Ishikawa (cell line): ENCODE results near the gene MAD1L1.

Source experiments
- CEBPB ChIP-seq: IDR thresholded peaks from 2 replicates; pipeline ENCODE4 v1.6.1; 2012
- CREB1 ChIP-seq: IDR thresholded peaks from 2 replicates; pipeline ENCODE4 v1.6.1; 2012; ENCODE audit warnings: low read depth
- EGR1 ChIP-seq: IDR thresholded peaks from 2 replicates; pipeline ENCODE4 v1.6.1; 2012
- EP300 ChIP-seq: IDR thresholded peaks from 2 replicates; pipeline ENCODE4 v1.6.1; 2012; ENCODE audit warnings: borderline replicate concordance
- FOXM1 ChIP-seq: IDR thresholded peaks from 2 replicates; pipeline ENCODE4 v1.6.1; 2012; ENCODE audit warnings: low read depth, borderline replicate concordance
- NFIC ChIP-seq: IDR thresholded peaks from 2 replicates; pipeline ENCODE4 v1.6.1; 2012
- RAD21 ChIP-seq: IDR thresholded peaks from 2 replicates; pipeline ENCODE4 v1.6.1; 2012; ENCODE audit warnings: low read depth
- TAF1 ChIP-seq: IDR thresholded peaks from 2 replicates; pipeline ENCODE4 v1.6.1; 2012; ENCODE audit warnings: low read depth, mild to moderate bottlenecking
- TCF12 ChIP-seq: IDR thresholded peaks from 2 replicates; pipeline ENCODE4 v1.6.1; 2012; ENCODE audit warnings: low read depth
- TEAD4 ChIP-seq: IDR thresholded peaks from 2 replicates; pipeline ENCODE4 v1.6.1; 2012
- YY1 ChIP-seq: IDR thresholded peaks from 2 replicates; pipeline ENCODE4 v1.6.1; 2012; ENCODE audit warnings: low read depth
- ZBTB7A ChIP-seq: IDR thresholded peaks from 2 replicates; pipeline ENCODE4 v1.6.1; 2012; ENCODE audit warnings: low read depth
- TF ChIP-seq, protein P1 (sequence below): IDR thresholded peaks from 2 replicates; pipeline ENCODE4 v1.6.1; 2012
- TF ChIP-seq, protein P2 (sequence below): IDR thresholded peaks from 2 replicates; pipeline ENCODE4 v1.6.1; 2012; ENCODE audit warnings: low read depth, mild to moderate bottlenecking
- TF ChIP-seq, protein P3 (sequence below): IDR thresholded peaks from 2 replicates; pipeline ENCODE4 v1.6.1; 2012

Gene MAD1L1

DNA sequence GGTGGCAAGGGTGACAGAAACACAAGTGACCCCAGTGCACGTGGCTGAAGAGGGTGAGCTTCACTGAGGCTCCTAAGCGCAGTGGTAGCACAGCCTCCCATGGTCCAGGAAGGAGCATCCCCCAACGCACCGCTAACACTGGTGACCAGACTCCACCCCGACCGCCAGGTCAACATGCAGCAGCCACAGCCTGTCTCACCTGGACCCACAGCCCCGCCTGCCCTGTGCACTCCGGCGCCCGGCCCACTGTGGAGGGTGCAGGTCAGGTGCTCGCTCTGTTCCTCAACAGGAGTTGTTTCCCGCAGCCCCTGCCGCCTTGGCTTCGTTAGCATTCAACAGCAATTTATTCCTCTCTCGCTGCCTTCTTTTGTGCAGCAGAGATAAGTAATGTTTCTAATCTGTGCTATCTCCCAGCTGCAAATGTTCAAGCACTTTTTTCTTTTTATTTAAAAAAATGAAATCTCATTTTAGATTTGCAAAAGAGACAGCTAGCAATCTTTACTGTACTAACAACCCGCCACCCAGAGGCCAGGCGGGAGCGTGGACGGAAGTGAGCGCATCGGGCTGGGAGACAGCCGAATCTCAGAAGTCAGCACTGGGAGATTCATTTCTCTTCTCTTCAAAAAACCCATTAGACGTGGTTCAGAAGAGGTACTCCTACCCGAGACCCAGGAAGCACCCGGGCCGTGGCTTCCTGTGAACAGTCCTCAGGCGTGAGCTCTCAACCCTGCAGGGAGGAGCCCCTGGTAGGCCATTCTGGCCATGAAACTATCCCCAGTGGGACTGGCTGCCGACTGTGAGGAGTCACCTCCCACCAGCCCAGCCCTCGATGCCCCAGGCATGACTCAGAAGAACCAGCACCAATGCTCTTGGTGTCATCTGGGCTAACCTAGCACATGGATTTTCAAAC is 133.4 kb downstream of the MAD1L1 start:
- no peak for TF ChIP-seq TCF12
- TF ChIP-seq CEBPB: no peak

DNA sequence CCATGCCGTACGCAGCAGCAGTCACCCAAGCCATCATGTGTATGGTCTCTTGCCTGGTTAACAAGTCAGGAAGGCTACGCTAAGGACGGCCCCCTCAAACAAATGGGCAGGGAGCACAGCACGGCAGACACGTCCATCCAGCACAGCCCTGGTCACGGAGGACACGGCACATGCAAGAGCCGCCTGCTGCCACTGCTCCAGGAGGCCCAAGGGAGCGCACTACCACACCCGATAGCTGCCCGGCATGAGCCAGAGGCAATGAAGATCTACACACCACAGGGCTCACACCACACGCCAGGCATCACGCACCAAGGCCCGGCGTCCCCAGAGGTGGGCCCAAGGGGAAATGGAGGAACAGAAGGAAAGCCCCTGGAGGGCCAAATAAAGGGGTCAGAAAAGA is 134.2 kb downstream of the MAD1L1 start:
- no peak for TF ChIP-seq TEAD4
- TF ChIP-seq RAD21: no peak
- no peak for TF ChIP-seq TAF1
- no peak for TF ChIP-seq EP300
- TF ChIP-seq, protein P1, sequence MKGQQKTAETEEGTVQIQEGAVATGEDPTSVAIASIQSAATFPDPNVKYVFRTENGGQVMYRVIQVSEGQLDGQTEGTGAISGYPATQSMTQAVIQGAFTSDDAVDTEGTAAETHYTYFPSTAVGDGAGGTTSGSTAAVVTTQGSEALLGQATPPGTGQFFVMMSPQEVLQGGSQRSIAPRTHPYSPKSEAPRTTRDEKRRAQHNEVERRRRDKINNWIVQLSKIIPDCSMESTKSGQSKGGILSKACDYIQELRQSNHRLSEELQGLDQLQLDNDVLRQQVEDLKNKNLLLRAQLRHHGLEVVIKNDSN: no peak
- no peak for TF ChIP-seq NFIC
- no peak for TF ChIP-seq EGR1
- no peak for TF ChIP-seq CREB1
- TF ChIP-seq TCF12: no peak
- no peak for TF ChIP-seq YY1
- TF ChIP-seq FOXM1: no peak
- TF ChIP-seq, protein P2, sequence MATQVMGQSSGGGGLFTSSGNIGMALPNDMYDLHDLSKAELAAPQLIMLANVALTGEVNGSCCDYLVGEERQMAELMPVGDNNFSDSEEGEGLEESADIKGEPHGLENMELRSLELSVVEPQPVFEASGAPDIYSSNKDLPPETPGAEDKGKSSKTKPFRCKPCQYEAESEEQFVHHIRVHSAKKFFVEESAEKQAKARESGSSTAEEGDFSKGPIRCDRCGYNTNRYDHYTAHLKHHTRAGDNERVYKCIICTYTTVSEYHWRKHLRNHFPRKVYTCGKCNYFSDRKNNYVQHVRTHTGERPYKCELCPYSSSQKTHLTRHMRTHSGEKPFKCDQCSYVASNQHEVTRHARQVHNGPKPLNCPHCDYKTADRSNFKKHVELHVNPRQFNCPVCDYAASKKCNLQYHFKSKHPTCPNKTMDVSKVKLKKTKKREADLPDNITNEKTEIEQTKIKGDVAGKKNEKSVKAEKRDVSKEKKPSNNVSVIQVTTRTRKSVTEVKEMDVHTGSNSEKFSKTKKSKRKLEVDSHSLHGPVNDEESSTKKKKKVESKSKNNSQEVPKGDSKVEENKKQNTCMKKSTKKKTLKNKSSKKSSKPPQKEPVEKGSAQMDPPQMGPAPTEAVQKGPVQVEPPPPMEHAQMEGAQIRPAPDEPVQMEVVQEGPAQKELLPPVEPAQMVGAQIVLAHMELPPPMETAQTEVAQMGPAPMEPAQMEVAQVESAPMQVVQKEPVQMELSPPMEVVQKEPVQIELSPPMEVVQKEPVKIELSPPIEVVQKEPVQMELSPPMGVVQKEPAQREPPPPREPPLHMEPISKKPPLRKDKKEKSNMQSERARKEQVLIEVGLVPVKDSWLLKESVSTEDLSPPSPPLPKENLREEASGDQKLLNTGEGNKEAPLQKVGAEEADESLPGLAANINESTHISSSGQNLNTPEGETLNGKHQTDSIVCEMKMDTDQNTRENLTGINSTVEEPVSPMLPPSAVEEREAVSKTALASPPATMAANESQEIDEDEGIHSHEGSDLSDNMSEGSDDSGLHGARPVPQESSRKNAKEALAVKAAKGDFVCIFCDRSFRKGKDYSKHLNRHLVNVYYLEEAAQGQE: no peak
- no peak for TF ChIP-seq CEBPB
- TF ChIP-seq, protein P3, sequence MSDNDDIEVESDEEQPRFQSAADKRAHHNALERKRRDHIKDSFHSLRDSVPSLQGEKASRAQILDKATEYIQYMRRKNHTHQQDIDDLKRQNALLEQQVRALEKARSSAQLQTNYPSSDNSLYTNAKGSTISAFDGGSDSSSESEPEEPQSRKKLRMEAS: no peak

DNA sequence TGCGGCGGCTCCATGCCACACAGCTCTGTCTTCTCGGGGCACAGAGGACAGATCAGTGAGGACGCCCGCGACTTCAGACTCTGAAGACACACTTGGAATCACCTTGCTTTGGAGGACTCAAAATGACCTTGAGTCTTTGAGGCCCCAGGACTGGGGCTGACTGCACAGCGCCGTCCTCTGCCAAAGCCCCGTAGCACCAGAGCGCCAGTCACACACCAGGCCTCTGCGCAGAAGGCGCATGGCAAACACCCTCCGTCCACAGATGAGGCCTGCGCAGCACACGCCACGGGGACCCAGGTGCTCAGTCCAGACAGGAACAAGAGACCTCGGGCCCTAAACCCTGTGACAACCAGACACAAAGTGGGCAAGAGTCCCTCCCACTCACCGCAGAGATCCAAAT is 134.7 kb downstream of the MAD1L1 start:
- TF ChIP-seq CREB1 (no peak), FOXM1 (no peak), NFIC (no peak)

DNA sequence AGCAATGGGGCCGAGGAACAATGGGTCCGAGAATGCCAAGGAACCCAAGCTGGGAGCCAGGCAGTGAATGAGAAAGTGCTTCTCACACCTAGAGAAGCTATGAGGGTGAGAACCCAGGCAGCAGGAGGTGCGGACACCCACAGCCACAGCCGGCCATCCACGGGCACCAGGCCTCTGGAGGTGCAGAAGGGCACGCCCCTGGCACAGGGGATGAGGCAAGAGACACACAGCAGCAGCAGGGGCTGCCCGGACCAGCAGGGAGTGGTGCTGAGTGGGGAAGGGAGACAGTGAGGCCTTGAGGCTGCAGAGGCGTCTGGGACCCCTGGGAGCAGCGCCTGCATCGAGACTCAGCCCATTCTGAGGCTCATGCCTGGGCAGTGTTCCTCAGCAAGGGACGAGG is 135.3 kb downstream of the MAD1L1 start:
- no peak for TF ChIP-seq EGR1
- TF ChIP-seq, protein P2: no peak
- TF ChIP-seq, protein P1: no peak
- no peak for TF ChIP-seq EP300

DNA sequence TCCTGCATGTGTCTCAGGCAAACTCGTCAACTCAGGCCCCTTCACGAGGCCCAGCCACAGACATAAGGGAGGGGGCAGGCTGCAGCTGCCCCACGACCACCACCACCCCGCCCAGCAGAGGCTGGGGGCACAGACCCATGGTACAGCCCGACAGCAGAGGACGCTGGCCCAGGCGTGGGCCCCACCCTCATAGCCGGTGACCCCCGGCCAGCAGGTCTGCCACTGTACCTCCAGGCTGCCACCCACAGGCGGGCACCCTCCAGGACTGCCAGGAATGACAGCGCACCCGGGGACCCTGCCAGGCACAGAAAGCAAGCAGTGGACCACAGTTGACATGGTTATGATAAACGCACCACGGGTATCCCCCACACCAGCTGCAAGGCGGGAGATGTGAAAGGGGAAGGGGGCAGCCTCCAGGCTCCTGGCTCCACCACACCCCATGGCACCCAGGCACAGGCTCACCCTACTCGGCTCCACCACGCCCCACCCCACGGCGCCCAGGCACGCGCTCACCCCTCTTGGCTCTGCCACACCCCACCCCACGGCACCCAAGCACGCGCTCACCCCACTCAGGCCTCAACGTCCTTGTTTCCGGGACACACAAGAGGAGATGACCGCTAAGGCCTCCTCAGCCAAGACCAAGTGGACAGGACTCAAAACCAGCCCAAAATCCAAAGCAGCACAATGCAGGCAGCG is 135.9 kb downstream of the MAD1L1 start:
- TF ChIP-seq YY1 (no peak), ZBTB7A (no peak), TAF1 (no peak), NFIC (no peak), FOXM1 (no peak), EP300 (no peak)
- TF ChIP-seq, protein P1: no peak
- TF ChIP-seq, protein P3: no peak

DNA sequence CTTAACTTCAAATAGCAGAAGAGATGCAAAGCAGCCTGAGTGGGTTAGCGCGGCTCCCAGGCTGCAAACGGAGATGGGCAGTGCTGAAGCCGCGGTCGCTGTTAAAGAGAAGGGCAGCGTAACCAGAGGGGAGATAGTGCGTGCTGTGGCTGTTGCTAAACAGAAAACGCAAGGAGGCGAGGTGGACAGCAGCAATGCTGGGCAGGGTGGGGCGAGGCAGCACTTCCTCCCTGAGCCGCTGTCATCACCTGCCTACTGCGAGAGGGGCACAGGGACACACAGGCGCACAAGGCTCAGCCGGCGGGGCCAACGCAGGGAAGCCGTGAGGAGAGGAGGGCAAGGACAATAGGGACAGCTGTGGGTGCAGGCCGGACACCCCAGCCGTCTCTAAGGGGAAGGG is 137.3 kb downstream of the MAD1L1 start:
- no peak for TF ChIP-seq NFIC
- TF ChIP-seq, protein P1: no peak
- TF ChIP-seq, protein P2: no peak
- no peak for TF ChIP-seq TEAD4
- TF ChIP-seq ZBTB7A: no peak
- no peak for TF ChIP-seq YY1
- TF ChIP-seq, protein P3: no peak
- no peak for TF ChIP-seq EGR1
